H1 (cell line): Measurements from ENCODE around the gene IQCM. TPM values are rescaled to one million over a fixed set of nuclear protein-coding genes. Genes with fewer than 3 reads are reported as not detected.

Experiments
- CTCF ChIA-PET: fragments of 300-600 bp; sonication (Branson Sonifier 250); formaldehyde crosslinking; loops from one replicate; lab custom pipeline; 2021; ENCODE audit not compliant: partially characterized antibody; lab: Charles Lee
- POLR2A ChIA-PET: fragments of 300-600 bp; sonication (Branson Sonifier 250); formaldehyde crosslinking; loops from one replicate; lab custom pipeline; 2021; ENCODE audit warnings: inconsistent platforms; ENCODE audit not compliant: partially characterized antibody; lab: Charles Lee
- DNase-seq, 2 experiments: peaks; one replicate each; pipeline versions ENCODE4 v3.0.0 to v3.0.0-alpha.2; 2010 to 2022; ENCODE audit warnings: low spot score in 2 of 2, low read depth in 1 of 2, mixed read lengths in 1 of 2
- FAIRE-seq: peaks from 2 replicates; lab custom pipeline; 2011; peaks lifted over from hg19 to GRCh38; lab: Jason Lieb, UNC
- H2AFZ ChIP-seq: 2 replicates; pipeline ENCODE4 v1.8.1; 2012; ENCODE audit warnings: low read length, inconsistent platforms
- H2AK5ac ChIP-seq: 2 replicates; pipeline ENCODE4 v1.6.1; 2013; ENCODE audit warnings: low read depth, low read length
- H2BK120ac ChIP-seq: replicated peaks from 2 replicates; pipeline ENCODE3; 2013; ENCODE audit warnings: low read depth, low read length, inconsistent platforms
- H2BK12ac ChIP-seq: 2 replicates; pipeline ENCODE4 v1.6.1; 2013; ENCODE audit warnings: low read depth, low read length
- H2BK15ac ChIP-seq: 2 replicates; pipeline ENCODE4 v1.6.1; 2013; ENCODE audit warnings: low read length
- H2BK20ac ChIP-seq: 2 replicates; pipeline ENCODE4 v1.6.1; 2013; ENCODE audit warnings: low read length
- H2BK5ac ChIP-seq: 2 replicates; pipeline ENCODE4 v1.6.1; 2013; ENCODE audit warnings: low read depth, low read length
- H3K14ac ChIP-seq: 2 replicates; pipeline ENCODE4 v1.6.1; 2013; ENCODE audit warnings: inconsistent platforms; ENCODE audit not compliant: insufficient read length
- H3K18ac ChIP-seq: 2 replicates; pipeline ENCODE4 v1.6.1; 2013; ENCODE audit warnings: low read length; ENCODE audit errors: extremely low read depth
- H3K23ac ChIP-seq: 2 replicates; pipeline ENCODE4 v1.6.1; 2013; ENCODE audit warnings: inconsistent platforms; ENCODE audit not compliant: insufficient read length
- H3K23me2 ChIP-seq: 2 replicates; pipeline ENCODE4 v1.6.1; 2013; ENCODE audit warnings: low read depth, low read length
- H3K27ac ChIP-seq: 2 replicates; pipeline ENCODE4 v1.6.1; 2011; ENCODE audit warnings: low read depth, low read length, inconsistent platforms
- H3K27me3 ChIP-seq, 4 experiments: replicated peaks in 1 of 4; 1 replicate in 1 of 4; 2 replicates in 3 of 4; pipeline versions ENCODE4 v1.6.1 to v1.8.1; 2011 to 2013; ENCODE audit warnings: low read length in 3 of 4, mild to moderate bottlenecking in 3 of 4, inconsistent platforms in 2 of 4, mixed read lengths in 2 of 4, moderate library complexity in 1 of 4; ENCODE audit not compliant: control insufficient read depth in 3 of 4, insufficient read depth in 3 of 4; ENCODE audit errors: extremely low read depth in 1 of 4
- H3K36me3 ChIP-seq, 4 experiments: 2 replicates each; pipeline versions ENCODE4 v1.6.1 to v1.8.1; 2011 to 2013; ENCODE audit warnings: mild to moderate bottlenecking in 4 of 4, low read length in 3 of 4, moderate library complexity in 2 of 4, control low read depth in 1 of 4, inconsistent platforms in 1 of 4; ENCODE audit not compliant: insufficient read depth in 4 of 4, control insufficient read depth in 2 of 4
- H3K4ac ChIP-seq: replicated peaks from 2 replicates; pipeline ENCODE3; 2013; ENCODE audit warnings: low read length, low read depth, mixed read lengths, inconsistent platforms; ENCODE audit not compliant: insufficient read length
- H3K4me1 ChIP-seq, 4 experiments: replicated peaks in 1 of 4; 1 replicate in 1 of 4; 2 replicates in 3 of 4; pipeline versions ENCODE4 v1.6.1 to v1.8.1; 2011 to 2013; ENCODE audit warnings: low read length in 3 of 4, inconsistent platforms in 2 of 4, mixed read lengths in 1 of 4; ENCODE audit not compliant: insufficient read depth in 4 of 4, control insufficient read depth in 3 of 4
- H3K4me2 ChIP-seq, 2 experiments: 2 replicates each; pipeline versions ENCODE4 v1.6.1 to v1.8.1; 2011 to 2013; ENCODE audit warnings: low read depth in 2 of 2, low read length in 2 of 2, control low read depth in 1 of 2, inconsistent platforms in 1 of 2, mild to moderate bottlenecking in 1 of 2; ENCODE audit not compliant: insufficient read depth in 1 of 2
- H3K4me3 ChIP-seq, 4 experiments: fragments of 200-600, 300-600 bp in 1 of 4; sonication (generic), shearing (Covaris generic), sonication (Bioruptor Twin) in 1 of 4; 2 replicates each; pipeline versions ENCODE4 v1.5.1 to v1.8.1; 2011 to 2016; ENCODE audit warnings: low read length in 4 of 4, low read depth in 3 of 4, control low read depth in 2 of 4, inconsistent platforms in 2 of 4, mild to moderate bottlenecking in 2 of 4, mixed read lengths in 1 of 4, moderate library complexity in 1 of 4; ENCODE audit not compliant: insufficient read depth in 2 of 4; ENCODE audit errors: extremely low read depth in 1 of 4
- H3K56ac ChIP-seq: replicated peaks from 2 replicates; pipeline ENCODE3; 2013; ENCODE audit warnings: low read depth, mild to moderate bottlenecking, mixed read lengths, low read length, inconsistent platforms; ENCODE audit not compliant: insufficient read length
- H3K79me1 ChIP-seq: 2 replicates; pipeline ENCODE4 v1.6.1; 2013; ENCODE audit warnings: low read depth, low read length, control low read depth
- H3K79me2 ChIP-seq, 2 experiments: 2 replicates each; pipeline versions ENCODE4 v1.6.1 to v1.8.1; 2012 to 2013; ENCODE audit warnings: low read length in 2 of 2, mild to moderate bottlenecking in 2 of 2, inconsistent platforms in 1 of 2; ENCODE audit not compliant: insufficient read depth in 2 of 2, control insufficient read depth in 1 of 2
- H3K9ac ChIP-seq, 4 experiments: replicated peaks in 1 of 4; 1 replicate in 1 of 4; 2 replicates in 3 of 4; pipeline versions ENCODE4 v1.6.1 to v1.8.1; 2011 to 2013; ENCODE audit warnings: low read depth in 3 of 4, low read length in 3 of 4, control low read depth in 2 of 4, mild to moderate bottlenecking in 2 of 4, moderate library complexity in 2 of 4, inconsistent platforms in 1 of 4; ENCODE audit errors: extremely low read depth in 1 of 4
- H3K9me3 ChIP-seq, 2 experiments: 2 replicates each; pipeline versions ENCODE4 v1.6.1 to v1.8.1; 2012 to 2013; ENCODE audit warnings: mild to moderate bottlenecking in 2 of 2, moderate library complexity in 2 of 2, control low read depth in 1 of 2, inconsistent platforms in 1 of 2, low read depth in 1 of 2, low read length in 1 of 2, mixed read lengths in 1 of 2; ENCODE audit not compliant: insufficient read depth in 2 of 2
- H4K20me1 ChIP-seq, 2 experiments: replicated peaks in 1 of 2; 2 replicates each; pipeline versions ENCODE3 to v1.8.1; 2011 to 2013; ENCODE audit warnings: inconsistent platforms in 2 of 2, low read length in 2 of 2, mild to moderate bottlenecking in 1 of 2; ENCODE audit not compliant: insufficient read depth in 2 of 2, control insufficient read depth in 1 of 2
- H4K5ac ChIP-seq: 2 replicates; pipeline ENCODE4 v1.6.1; 2013; ENCODE audit warnings: low read length, low read depth, mixed read lengths, inconsistent platforms; ENCODE audit not compliant: insufficient read length
- H4K8ac ChIP-seq: 2 replicates; pipeline ENCODE4 v1.8.0; 2013; ENCODE audit warnings: mild to moderate bottlenecking, moderate library complexity, low read length, inconsistent platforms; ENCODE audit not compliant: insufficient read depth; ENCODE audit errors: extremely low read depth
- H4K91ac ChIP-seq: replicated peaks from 2 replicates; pipeline ENCODE3; 2013; ENCODE audit warnings: low read length, mixed read lengths, inconsistent platforms; ENCODE audit not compliant: insufficient read length
- JUND ChIP-seq: IDR thresholded peaks from 2 replicates; pipeline ENCODE4 v1.6.1; 2011; ENCODE audit warnings: mild to moderate bottlenecking, improper control_type of control experiment, low read length
- TBP ChIP-seq: IDR thresholded peaks from 2 replicates; pipeline ENCODE4 v1.6.1; 2011; ENCODE audit warnings: low read depth, low read length, improper control_type of control experiment
- WGBS, 2 experiments: shearing (Covaris generic) in 1 of 2; methylation state at CpG; one replicate each; pipeline versions ENCODE4 v1.1.6 to v1.1.7; 2013 to 2015; ENCODE audit warnings: low lambda C conversion rate in 2 of 2, mixed read lengths in 2 of 2, inconsistent platforms in 1 of 2, low coverage in 1 of 2, missing lambda C conversion rate in 1 of 2; ENCODE audit not compliant: insufficient replicate concordance in 2 of 2, insufficient coverage in 1 of 2, insufficient read length in 1 of 2; ENCODE audit errors: extremely low coverage in 1 of 2, missing lambda C conversion rate in 1 of 2; 5-methylcytosine and 5-hydroxymethylcytosine counted together
- polyA plus RNA-seq, 7 experiments: library from polyadenylated mRNA; depleted of rRNA in 3 of 7; stranded (reverse) in 5 of 7; unstranded in 2 of 7; fragments of >200 nt in 5 of 7; fragments of 200-250 nt in 2 of 7; gene quantifications; 1 replicate in 5 of 7; 2 replicates in 1 of 7; 4 replicates in 1 of 7; pipeline versions ENCODE4 v1.2.1 to v1.2.3, GENCODE V29; 2011 to 2013; ENCODE audit warnings: missing spikeins in 2 of 7, mixed read lengths in 2 of 7
- total RNA-seq: library from RNA; stranded (reverse); fragmentation: NEBNext Ultra II Directional; extraction: Animal tissue kit (Norgen Biotek cat#: 25700); gene quantifications from 2 replicates; pipeline ENCODE4 v1.2.1, GENCODE V29; 2021

The IQCM gene
- total and polyA plus RNA-seq, 2 of the 8 experiments (the other 6 are each of a cell fraction or from before 2014, with no cell fraction given) = not detected

DNA sequence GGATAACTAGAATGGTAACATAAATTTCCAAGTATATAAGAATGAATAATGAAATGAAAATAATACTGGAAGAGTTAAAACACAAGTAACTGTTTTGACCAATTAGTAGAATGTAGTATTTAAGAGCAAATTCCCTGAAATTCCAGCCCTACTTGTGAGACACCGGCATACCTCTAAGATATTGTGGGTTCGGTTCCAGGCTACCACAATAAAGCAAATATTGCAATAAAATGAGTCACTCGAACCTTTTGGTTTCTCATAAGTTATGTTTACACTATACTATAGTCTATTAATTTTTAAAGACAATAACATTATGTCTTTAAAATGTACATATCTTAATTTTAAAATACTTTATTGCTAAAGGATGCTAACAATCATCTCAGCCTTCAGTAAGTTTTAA lies 15.2 kb upstream of the IQCM start:
- CTCF ChIA-PET = no interaction called here
- TF ChIP-seq JUND = no peak
- no peak for TF ChIP-seq TBP

More for the DNA sequence above, 15.2 kb upstream of the IQCM start:
- Histone ChIP-seq H3K18ac (no peak overlapping the region), H4K5ac (no peak overlapping the region), H2BK5ac (no peak overlapping the region), H2BK12ac (no peak overlapping the region), H3K27ac (no peak overlapping the region), H3K79me1 (no peaks in the 10 kb centered on the region), H4K20me1 (no peaks in the 10 kb centered on the region), H2BK15ac (no peak overlapping the region), H3K23me2 (no peaks in the 10 kb centered on the region), H3K4me2 (no peak overlapping the region), H4K91ac (no peak overlapping the region), H2BK20ac (no peak overlapping the region), H3K4me1 (0 out of 7 replicates have a peak, but pooled peaks cover 0 to 1% (median 0%) of the 10 kb centered on the region in 4 experiments), H2BK120ac (no peak overlapping the region), H3K27me3 (no peaks in the 10 kb centered on the region), H3K56ac (no peak overlapping the region), H2AFZ (no peak overlapping the region), H3K9ac (no peak overlapping the region), H3K9me3 (no peaks in the 10 kb centered on the region; a peak in 1 of 4 replicates), H3K79me2 (no peaks in the 10 kb centered on the region), H3K14ac (no peak overlapping the region), H3K23ac (no peak overlapping the region), H3K4me3 (no peak overlapping the region), H4K8ac (no peak overlapping the region), H3K4ac (no peak overlapping the region), H3K36me3 (no peaks in the 10 kb centered on the region), H2AK5ac (no peak overlapping the region)
- POLR2A ChIA-PET = no interaction called here
- no peak for FAIRE-seq
- 97% methylated on average over 3 of the region's 3 CpGs; no CpG with 5 or more reads in 1 of the 2 experiments for WGBS, 2 experiments
- no peak for DNase-seq
